ENCODE data around the gene ZNF12. TPM values are rescaled to one million over a fixed set of nuclear protein-coding genes. Genes with fewer than 3 reads are reported as not detected.

The ZNF12 gene
- total RNA-seq, 3 donors from 2014 or later: 15.0 to 21.0 (median 17.7) TPM

GRCh38 chr7:6647080-6647479, 59.7 kb downstream of the ZNF12 start:
- H3K27me3 Mint-ChIP-seq (ENCODE audit: low read depth): no peaks in the 10 kb centered on the region
- no peaks in the 10 kb centered on the region for H3K9me3 Mint-ChIP-seq
- H3K4me1 Mint-ChIP-seq (ENCODE audit: low read depth): no peaks in the 10 kb centered on the region
- ATAC-seq: no peak
- no peak for DNase-seq
- no peak overlapping the region for H3K4me3 Mint-ChIP-seq
- H3K36me3 Mint-ChIP-seq (ENCODE audit: insufficient read depth): peaks cover 32% of the 10 kb centered on the region

GRCh38 chr7:6646465-6646864, 60.3 kb downstream of the ZNF12 start:
- DNase-seq: no peak
- no peaks in the 10 kb centered on the region for H3K9me3 Mint-ChIP-seq
- ATAC-seq: no peak
- no peak overlapping the region for H3K4me3 Mint-ChIP-seq
- no peaks in the 10 kb centered on the region for H3K4me1 Mint-ChIP-seq (ENCODE audit: low read depth)
- H3K36me3 Mint-ChIP-seq (ENCODE audit: insufficient read depth): peaks cover 34% of the 10 kb centered on the region
- no peaks in the 10 kb centered on the region for H3K27me3 Mint-ChIP-seq (ENCODE audit: low read depth)

GRCh38 chr7:6644728-6645127, 62.0 kb downstream of the ZNF12 start:
- no peaks in the 10 kb centered on the region for H3K9me3 Mint-ChIP-seq
- no peaks in the 10 kb centered on the region for H3K27me3 Mint-ChIP-seq (ENCODE audit: low read depth)
- H3K4me1 Mint-ChIP-seq (ENCODE audit: low read depth): peaks cover 6% of the 10 kb centered on the region
- peaks cover 28% of the 10 kb centered on the region for H3K36me3 Mint-ChIP-seq (ENCODE audit: insufficient read depth)
- H3K4me3 Mint-ChIP-seq: no peak overlapping the region
- ATAC-seq: no peak
- no peak for DNase-seq

GRCh38 chr7:6643915-6644625, 62.7 kb downstream of the ZNF12 start:
- H3K9me3 Mint-ChIP-seq: no peaks in the 10 kb centered on the region
- H3K4me1 Mint-ChIP-seq (ENCODE audit: low read depth): peaks cover 12% of the 10 kb centered on the region
- no peak overlapping the region for H3K4me3 Mint-ChIP-seq
- H3K27me3 Mint-ChIP-seq (ENCODE audit: low read depth): no peaks in the 10 kb centered on the region
- ATAC-seq: no peak
- peaks cover 33% of the 10 kb centered on the region for H3K36me3 Mint-ChIP-seq (ENCODE audit: insufficient read depth)
- no peak for DNase-seq

GRCh38 chr7:6642861-6643640, 63.7 kb downstream of the ZNF12 start:
- H3K9me3 Mint-ChIP-seq: no peaks in the 10 kb centered on the region
- DNase-seq: no peak
- peaks cover 35% of the 10 kb centered on the region for H3K36me3 Mint-ChIP-seq (ENCODE audit: insufficient read depth)
- no peak overlapping the region for H3K4me3 Mint-ChIP-seq
- H3K27me3 Mint-ChIP-seq (ENCODE audit: low read depth): no peaks in the 10 kb centered on the region
- no peak for ATAC-seq
- peaks cover 22% of the 10 kb centered on the region for H3K4me1 Mint-ChIP-seq (ENCODE audit: low read depth)

- no peak overlapping the region for H3K4me3 Mint-ChIP-seq
- H3K36me3 Mint-ChIP-seq (ENCODE audit: insufficient read depth): peaks cover 31% of the 10 kb centered on the region
- no peaks in the 10 kb centered on the region for H3K27me3 Mint-ChIP-seq (ENCODE audit: low read depth)
- peaks cover 25% of the 10 kb centered on the region for H3K4me1 Mint-ChIP-seq (ENCODE audit: low read depth)
- DNase-seq (no peak), ATAC-seq (no peak)
- no peaks in the 10 kb centered on the region for H3K9me3 Mint-ChIP-seq
Observed at GRCh38 chr7:6642239-6642839, 64.4 kb downstream of the ZNF12 start.

- Mint-ChIP-seq H3K36me3 (ENCODE audit: insufficient read depth) (peaks cover 26% of the 10 kb centered on the region), H3K9me3 (no peaks in the 10 kb centered on the region), H3K4me3 (no peak overlapping the region), H3K27me3 (ENCODE audit: low read depth) (no peaks in the 10 kb centered on the region), H3K4me1 (ENCODE audit: low read depth) (peaks cover 27% of the 10 kb centered on the region)
- no peak for DNase-seq
- ATAC-seq: no peak
Observed at GRCh38 chr7:6641305-6642035, 65.3 kb downstream of the ZNF12 start.

- Mint-ChIP-seq H3K4me3 (peak overlapping the region; percentile 3), H3K4me1 (ENCODE audit: low read depth) (peaks cover 27% of the 10 kb centered on the region), H3K27me3 (ENCODE audit: low read depth) (no peaks in the 10 kb centered on the region), H3K36me3 (ENCODE audit: insufficient read depth) (peaks cover 21% of the 10 kb centered on the region), H3K9me3 (no peaks in the 10 kb centered on the region)
- peak in 1 of 2 donors; percentile 9 for ATAC-seq
- no peak for DNase-seq
Observed at GRCh38 chr7:6640246-6640721, 66.5 kb downstream of the ZNF12 start.

GRCh38 chr7:6639627-6640026, 67.1 kb downstream of the ZNF12 start:
- Mint-ChIP-seq H3K9me3 (no peaks in the 10 kb centered on the region), H3K36me3 (ENCODE audit: insufficient read depth) (peaks cover 21% of the 10 kb centered on the region), H3K4me3 (peak overlapping the region; percentile 88), H3K4me1 (ENCODE audit: low read depth) (peaks cover 27% of the 10 kb centered on the region), H3K27me3 (ENCODE audit: low read depth) (no peaks in the 10 kb centered on the region)
- ATAC-seq: no peak
- no peak for DNase-seq

GRCh38 chr7:6639032-6639431, 67.7 kb downstream of the ZNF12 start:
- Mint-ChIP-seq H3K4me1 (ENCODE audit: low read depth) (peaks cover 27% of the 10 kb centered on the region), H3K9me3 (no peaks in the 10 kb centered on the region), H3K36me3 (ENCODE audit: insufficient read depth) (peaks cover 21% of the 10 kb centered on the region), H3K4me3 (peak overlapping the region; percentile 88), H3K27me3 (ENCODE audit: low read depth) (no peaks in the 10 kb centered on the region)
- DNase-seq: no peak
- no peak for ATAC-seq

Other genes with a start within 250 kb of the ZNF12 start
- 10 to 100 TPM; 74.7 to 76.8 (median 75.1) TPM for gene KDELR2, start 222.8 kb downstream of the ZNF12 start, total RNA-seq
- under 1 TPM in 1 of 3 donors, not detected in 2; 0.13 TPM for gene GRID2IP, start 155.5 kb downstream of the ZNF12 start, total RNA-seq
- gene ZDHHC4, start 129.5 kb downstream of the ZNF12 start, total RNA-seq: 10 to 100 TPM; 23.6 to 33.5 (median 27.5) TPM
- 10 to 100 TPM; 51.4 to 60.1 (median 59.1) TPM for gene INTS15, start 116.9 kb downstream of the ZNF12 start, total RNA-seq
- 1 to 10 TPM; 2.2 to 3.5 (median 3.0) TPM for gene ZNF853, start 91.3 kb downstream of the ZNF12 start, total RNA-seq
- gene ZNF316, start 69.6 kb downstream of the ZNF12 start, total RNA-seq: 10 to 100 TPM; 30.9 to 32.6 (median 32.1) TPM
- gene RSPH10B2, start 47.2 kb upstream of the ZNF12 start, total RNA-seq: under 1 TPM; 0.13 to 0.54 (median 0.35) TPM
- gene CCZ1B, start 119.3 kb upstream of the ZNF12 start, total RNA-seq: 10 to 100 TPM; 57.9 to 64.8 (median 61.9) TPM

Data from activated T-cell treated with anti-CD3 and anti-CD28 coated beads, Interleukin-2, amount 50 U/mL, for 4 hours (primary cell).